Mononuclear cell (primary cell): ENCODE measurements around the gene ATP8B3. TPM values are rescaled to one million over a fixed set of nuclear protein-coding genes. Genes with fewer than 3 reads are reported as not detected.

Experiments used
- total RNA-seq: library from RNA; depleted of rRNA; stranded (reverse); fragments of >200 nt; gene quantifications from one replicate; pipeline ENCODE4 v1.2.3, GENCODE V29; 2012

The ATP8B3 gene
- total RNA-seq, 1 donor, result 0.73 TPM

Other genes with a start within 250 kb of the ATP8B3 start
- gene MEX3D, start 244.0 kb downstream of the ATP8B3 start, total RNA-seq, result 2.1 TPM
- gene MBD3, start 219.4 kb downstream of the ATP8B3 start, total RNA-seq, result 25.1 TPM
- gene UQCR11, start 206.8 kb downstream of the ATP8B3 start, total RNA-seq, result 31.6 TPM
- 37.4 TPM for gene TCF3, start 159.7 kb downstream of the ATP8B3 start, total RNA-seq
- not detected for gene ONECUT3, start 58.8 kb downstream of the ATP8B3 start, total RNA-seq
- gene REXO1, start 36.2 kb upstream of the ATP8B3 start, total RNA-seq, result 66.2 TPM
- gene KLF16, start 51.3 kb upstream of the ATP8B3 start, total RNA-seq, result 12.4 TPM
- 97.8 TPM for gene ABHD17A, start 73.2 kb upstream of the ATP8B3 start, total RNA-seq
- 2.9 TPM for gene ADAT3, start 93.1 kb upstream of the ATP8B3 start, total RNA-seq
- gene SCAMP4, start 93.1 kb upstream of the ATP8B3 start, total RNA-seq, result 20.1 TPM
- gene CSNK1G2, start 128.9 kb upstream of the ATP8B3 start, total RNA-seq, result 96.7 TPM
- gene BTBD2, start 203.4 kb upstream of the ATP8B3 start, total RNA-seq, result 23.2 TPM
- 163 TPM for gene MKNK2, start 239.0 kb upstream of the ATP8B3 start, total RNA-seq